ENCODE data around the gene GSTM3. TPM values are rescaled to one million over a fixed set of nuclear protein-coding genes. Genes with fewer than 3 reads are reported as not detected.
A peak's percentile ranks its signal among the peaks of the same experiment; 100 is the strongest.

GSTM3 gene
- total and polyA plus RNA-seq, 10 donors = 8.9 to 44.0 (median 20.9) TPM

DNA sequence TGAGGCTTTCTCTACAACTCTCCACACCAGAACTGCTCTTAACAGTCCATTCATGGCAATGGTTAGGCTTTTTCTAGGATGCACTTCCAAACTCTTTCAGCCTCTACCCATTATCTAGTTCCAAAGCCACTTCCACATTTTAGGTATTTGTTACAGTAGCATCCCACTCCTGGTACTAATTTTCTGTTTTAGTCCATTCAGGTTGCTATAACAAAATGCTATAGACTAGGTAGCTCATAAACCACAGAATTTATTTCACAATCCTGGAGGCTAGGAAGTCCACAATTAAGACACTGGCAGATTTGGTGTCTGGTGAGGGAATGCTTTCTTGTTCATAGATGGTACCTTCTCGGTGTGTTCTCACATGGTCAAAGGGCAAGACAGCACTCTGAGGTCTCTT, 40.1 kb upstream of the GSTM3 start:
- Histone ChIP-seq H3K9me3 (peaks cover 0 to 13% (median 6%) of the 10 kb centered on the region in 8 donors), H3K36me3 (no peaks in the 10 kb centered on the region), H3K4me3 (no peak overlapping the region), H3K27me3 (replicated peaks in 1 of 7) (no peaks in the 10 kb centered on the region), H3K4me1 (peaks cover 0 to 24% (median 7%) of the 10 kb centered on the region in 6 donors), H3K27ac (no peak overlapping the region)
- no peak for DNase-seq
- WGBS, 5 donors = 82 to 100% (median 93%) methylated on average over 1 of the region's 1 CpG
- intact Hi-C loops (cut with DNase I; ENCODE audit: low total_unique reads) = no loop called here
- TF ChIP-seq, protein P1, sequence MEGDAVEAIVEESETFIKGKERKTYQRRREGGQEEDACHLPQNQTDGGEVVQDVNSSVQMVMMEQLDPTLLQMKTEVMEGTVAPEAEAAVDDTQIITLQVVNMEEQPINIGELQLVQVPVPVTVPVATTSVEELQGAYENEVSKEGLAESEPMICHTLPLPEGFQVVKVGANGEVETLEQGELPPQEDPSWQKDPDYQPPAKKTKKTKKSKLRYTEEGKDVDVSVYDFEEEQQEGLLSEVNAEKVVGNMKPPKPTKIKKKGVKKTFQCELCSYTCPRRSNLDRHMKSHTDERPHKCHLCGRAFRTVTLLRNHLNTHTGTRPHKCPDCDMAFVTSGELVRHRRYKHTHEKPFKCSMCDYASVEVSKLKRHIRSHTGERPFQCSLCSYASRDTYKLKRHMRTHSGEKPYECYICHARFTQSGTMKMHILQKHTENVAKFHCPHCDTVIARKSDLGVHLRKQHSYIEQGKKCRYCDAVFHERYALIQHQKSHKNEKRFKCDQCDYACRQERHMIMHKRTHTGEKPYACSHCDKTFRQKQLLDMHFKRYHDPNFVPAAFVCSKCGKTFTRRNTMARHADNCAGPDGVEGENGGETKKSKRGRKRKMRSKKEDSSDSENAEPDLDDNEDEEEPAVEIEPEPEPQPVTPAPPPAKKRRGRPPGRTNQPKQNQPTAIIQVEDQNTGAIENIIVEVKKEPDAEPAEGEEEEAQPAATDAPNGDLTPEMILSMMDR (IDR thresholded peaks at IDR 0.05 in 8 of 11, conservative IDR thresholded peaks at IDR 0.05 in 3 of 11) = no peak
- TF ChIP-seq POLR2A (IDR thresholded peaks at IDR 0.05) (no peak), POLR2AphosphoS5 (IDR thresholded peaks at IDR 0.05) (no peak)

DNA sequence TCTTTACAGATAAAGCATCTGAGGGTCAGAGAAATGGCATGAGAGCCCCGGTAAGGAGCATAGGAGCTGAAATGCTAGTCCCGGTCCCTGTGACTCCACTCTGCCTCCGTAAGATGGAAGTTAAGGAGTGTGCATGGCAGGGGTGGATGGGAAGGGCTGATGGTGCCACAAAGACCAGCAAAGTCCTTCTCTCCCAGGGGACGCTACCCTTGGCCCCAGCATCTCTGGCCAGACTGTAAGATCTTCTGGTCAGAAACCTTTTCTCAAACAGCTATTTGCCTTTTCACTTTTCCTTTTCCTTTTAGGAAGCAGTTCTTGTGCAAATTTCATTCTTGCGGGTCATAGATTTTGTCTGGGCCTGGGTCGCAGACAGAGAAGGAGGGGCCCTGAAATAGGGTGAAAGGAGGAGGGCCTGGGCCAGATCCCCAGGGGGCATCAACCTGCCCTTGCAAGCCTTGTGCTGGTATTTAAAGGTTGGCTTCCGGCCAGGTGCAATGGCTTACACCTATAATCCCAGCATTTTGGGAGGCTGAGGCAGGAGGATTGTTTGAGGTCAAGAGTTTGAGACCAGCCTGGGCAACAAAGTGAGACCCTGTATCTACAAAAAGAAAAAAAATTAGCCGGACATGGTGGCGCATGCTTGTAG, 37.3 kb upstream of the GSTM3 start:
- Histone ChIP-seq H3K27ac (no peak overlapping the region), H3K9me3 (peaks cover 0 to 13% (median 6%) of the 10 kb centered on the region in 8 donors), H3K4me3 (no peak overlapping the region), H3K36me3 (no peaks in the 10 kb centered on the region), H3K27me3 (replicated peaks in 1 of 7) (peaks cover 0 to 6% (median 0%) of the 10 kb centered on the region in 7 donors), H3K4me1 (peaks cover 0 to 38% (median 12%) of the 10 kb centered on the region in 6 donors)
- TF ChIP-seq, protein P1 (IDR thresholded peaks at IDR 0.05 in 8 of 11, conservative IDR thresholded peaks at IDR 0.05 in 3 of 11) = no peak
- TF ChIP-seq POLR2A (IDR thresholded peaks at IDR 0.05) (no peak), POLR2AphosphoS5 (IDR thresholded peaks at IDR 0.05) (no peak)
- intact Hi-C loops (cut with DNase I; ENCODE audit: low total_unique reads) = loop anchor here (2.0 to 5.0 kb wide), 2 partner anchors 207 to 231 kb away; partner anchors contain the start of genes AHCYL1 and GNAI3
- WGBS, 5 donors = 90 to 95% (median 94%) methylated on average over 9 of the region's 9 CpGs
- peak; percentile 17 for DNase-seq

DNA sequence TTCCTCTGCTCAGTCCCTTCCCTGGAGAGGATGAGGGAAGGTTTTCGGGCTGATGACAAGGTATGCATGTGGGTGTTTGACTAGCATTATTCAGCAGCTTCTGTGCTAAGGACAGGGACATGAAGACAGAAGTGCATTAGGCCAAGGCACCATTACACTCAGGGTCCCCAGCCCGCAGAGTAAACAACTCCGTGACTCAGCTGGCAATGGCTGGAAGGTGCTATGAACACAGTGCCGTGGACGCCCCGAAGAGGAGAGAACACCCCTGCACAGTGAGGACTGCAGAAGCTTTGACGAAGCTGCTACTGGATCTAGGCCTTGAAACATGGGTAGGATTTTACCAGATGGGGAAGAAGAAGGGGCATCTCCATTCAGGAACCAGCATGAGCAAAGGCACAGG, 36.6 kb upstream of the GSTM3 start:
- Histone ChIP-seq H3K27ac (peak overlapping the region in 4 of 8 donors; percentile 20 to 54 (median 42)), H3K4me1 (peaks cover 0 to 34% (median 12%) of the 10 kb centered on the region in 6 donors), H3K36me3 (no peaks in the 10 kb centered on the region), H3K4me3 (no peak overlapping the region), H3K27me3 (replicated peaks in 1 of 7) (peaks cover 0 to 6% (median 0%) of the 10 kb centered on the region in 7 donors), H3K9me3 (peaks cover 0 to 13% (median 6%) of the 10 kb centered on the region in 8 donors)
- no peak for TF ChIP-seq POLR2AphosphoS5 (IDR thresholded peaks at IDR 0.05)
- TF ChIP-seq, protein P1 (IDR thresholded peaks at IDR 0.05 in 8 of 11, conservative IDR thresholded peaks at IDR 0.05 in 3 of 11) = no peak
- TF ChIP-seq POLR2A (IDR thresholded peaks at IDR 0.05) = no peak
- DNase-seq = peak; percentile 54
- intact Hi-C loops (cut with DNase I; ENCODE audit: low total_unique reads) = loop anchor here (2.0 to 5.0 kb wide), 2 partner anchors 207 to 230 kb away; partner anchors contain the start of genes AHCYL1 and GNAI3
- WGBS, 5 donors = 76 to 94% (median 89%) methylated on average over 7 of the region's 7 CpGs

DNA sequence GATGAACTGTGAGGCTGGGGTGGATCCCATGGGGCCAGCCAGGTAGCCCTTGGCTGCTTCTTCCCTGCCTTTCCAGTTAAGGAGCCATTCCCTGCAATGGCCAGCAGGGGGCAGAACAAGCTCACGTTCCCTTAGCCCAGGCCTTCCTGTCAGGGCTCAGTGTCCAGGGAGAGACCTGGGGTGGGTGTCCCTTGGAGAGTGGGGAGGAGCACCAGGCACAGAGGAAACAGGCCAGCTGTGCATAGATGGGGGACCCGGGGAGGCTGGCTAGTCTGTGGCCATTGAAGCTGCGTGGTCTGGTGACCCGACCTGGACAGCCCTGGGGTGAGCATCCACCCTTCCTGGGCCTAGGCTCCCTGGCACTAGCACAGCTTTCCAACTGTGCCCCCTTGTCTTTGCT, 36.1 kb upstream of the GSTM3 start:
- Histone ChIP-seq H3K4me1 (peaks cover 0 to 29% (median 12%) of the 10 kb centered on the region in 6 donors), H3K27me3 (replicated peaks in 1 of 7) (peaks cover 0 to 6% (median 0%) of the 10 kb centered on the region in 7 donors), H3K9me3 (peaks cover 0 to 13% (median 6%) of the 10 kb centered on the region in 8 donors), H3K27ac (peak overlapping the region in 4 of 8 donors; percentile 20 to 54 (median 42)), H3K4me3 (no peak overlapping the region), H3K36me3 (no peaks in the 10 kb centered on the region)
- TF ChIP-seq, protein P1 (IDR thresholded peaks at IDR 0.05 in 8 of 11, conservative IDR thresholded peaks at IDR 0.05 in 3 of 11) = peak; percentile 96 to 99 (median 98)
- TF ChIP-seq POLR2AphosphoS5 (IDR thresholded peaks at IDR 0.05) (peak; percentile 33 to 69 (median 65)), POLR2A (IDR thresholded peaks at IDR 0.05) (no peak)
- DNase-seq = peak; percentile 93
- WGBS, 5 donors = 0 to 36% (median 29%) methylated on average over 1 to 4 of the region's 4 CpGs
- intact Hi-C loops (cut with DNase I; ENCODE audit: low total_unique reads) = loop anchor here (2.0 to 5.0 kb wide), 2 partner anchors 208 to 230 kb away; partner anchors contain the start of genes AHCYL1 and GNAI3
